Measurements from ENCODE around the gene TBCEL.

GRCh38 chr11:121086866-121087265 lies 63.0 kb downstream of the TBCEL start:
- TF ChIP-seq, protein P1, sequence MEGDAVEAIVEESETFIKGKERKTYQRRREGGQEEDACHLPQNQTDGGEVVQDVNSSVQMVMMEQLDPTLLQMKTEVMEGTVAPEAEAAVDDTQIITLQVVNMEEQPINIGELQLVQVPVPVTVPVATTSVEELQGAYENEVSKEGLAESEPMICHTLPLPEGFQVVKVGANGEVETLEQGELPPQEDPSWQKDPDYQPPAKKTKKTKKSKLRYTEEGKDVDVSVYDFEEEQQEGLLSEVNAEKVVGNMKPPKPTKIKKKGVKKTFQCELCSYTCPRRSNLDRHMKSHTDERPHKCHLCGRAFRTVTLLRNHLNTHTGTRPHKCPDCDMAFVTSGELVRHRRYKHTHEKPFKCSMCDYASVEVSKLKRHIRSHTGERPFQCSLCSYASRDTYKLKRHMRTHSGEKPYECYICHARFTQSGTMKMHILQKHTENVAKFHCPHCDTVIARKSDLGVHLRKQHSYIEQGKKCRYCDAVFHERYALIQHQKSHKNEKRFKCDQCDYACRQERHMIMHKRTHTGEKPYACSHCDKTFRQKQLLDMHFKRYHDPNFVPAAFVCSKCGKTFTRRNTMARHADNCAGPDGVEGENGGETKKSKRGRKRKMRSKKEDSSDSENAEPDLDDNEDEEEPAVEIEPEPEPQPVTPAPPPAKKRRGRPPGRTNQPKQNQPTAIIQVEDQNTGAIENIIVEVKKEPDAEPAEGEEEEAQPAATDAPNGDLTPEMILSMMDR (IDR thresholded peaks at IDR 0.05 in 4 of 5, conservative IDR thresholded peaks at IDR 0.05 in 1 of 5), result no peak
- no peak for TF ChIP-seq POLR2A (IDR thresholded peaks at IDR 0.05)

All from gastrocnemius medialis (tissue), 4 donors.